ENCODE measurements around the gene ZNF579.

Gene ZNF579

GRCh38 chr19:55553217-55554182 lies 27.1 kb downstream of the ZNF579 start:
- no peak for TF ChIP-seq POLR2A (IDR thresholded peaks at IDR 0.05; ENCODE audit: low read depth, low read length)
- FAIRE-seq: no peak
- no peak for DNase-seq (ENCODE audit: insufficient read length, low spot score)

- DNase-seq (ENCODE audit: insufficient read length, low spot score) (no peak), FAIRE-seq (no peak)
- no peak for TF ChIP-seq POLR2A (IDR thresholded peaks at IDR 0.05; ENCODE audit: low read depth, low read length)
Measured at GRCh38 chr19:55552620-55553019, 28.0 kb downstream of the ZNF579 start.

GRCh38 chr19:55552206-55552605 lies 28.4 kb downstream of the ZNF579 start:
- no peak for TF ChIP-seq POLR2A (IDR thresholded peaks at IDR 0.05; ENCODE audit: low read depth, low read length)
- DNase-seq (ENCODE audit: insufficient read length, low spot score) (no peak), FAIRE-seq (no peak)

GRCh38 chr19:55550321-55550650 lies 30.4 kb downstream of the ZNF579 start:
- FAIRE-seq: no peak
- TF ChIP-seq POLR2A (IDR thresholded peaks at IDR 0.05; ENCODE audit: low read depth, low read length): no peak
- no peak for DNase-seq (ENCODE audit: insufficient read length, low spot score)

GRCh38 chr19:55549500-55550320 lies 30.9 kb downstream of the ZNF579 start:
- FAIRE-seq: no peak
- DNase-seq (ENCODE audit: insufficient read length, low spot score): peak; percentile 76
- TF ChIP-seq POLR2A (IDR thresholded peaks at IDR 0.05; ENCODE audit: low read depth, low read length): peak; percentile 22; the same call in 1 of the 2 replicates

GRCh38 chr19:55546822-55547614 lies 33.6 kb downstream of the ZNF579 start:
- FAIRE-seq (peak; percentile 33), DNase-seq (ENCODE audit: insufficient read length, low spot score) (peak; percentile 95)
- no peak for TF ChIP-seq POLR2A (IDR thresholded peaks at IDR 0.05; ENCODE audit: low read depth, low read length)

GRCh38 chr19:55546011-55546410 lies 34.6 kb downstream of the ZNF579 start:
- FAIRE-seq: no peak

GRCh38 chr19:55545443-55545842 lies 35.2 kb downstream of the ZNF579 start, which contains the start of gene SBK3:
Gene SBK3, minus strand, starts transcription at chr19:55545543. Its CDS starts 0 bp downstream, at chr19:55545543.
- DNase-seq (ENCODE audit: insufficient read length, low spot score) (no peak), FAIRE-seq (no peak)
- TF ChIP-seq POLR2A (IDR thresholded peaks at IDR 0.05; ENCODE audit: low read depth, low read length): no peak

More at GRCh38 chr19:55546011-55546410, 34.6 kb downstream of the ZNF579 start:
- no peak for TF ChIP-seq POLR2A (IDR thresholded peaks at IDR 0.05; ENCODE audit: low read depth, low read length)
- DNase-seq (ENCODE audit: insufficient read length, low spot score): no peak

GRCh38 chr19:55544776-55545439 lies 35.7 kb downstream of the ZNF579 start:
- DNase-seq (ENCODE audit: insufficient read length, low spot score) (no peak), FAIRE-seq (no peak)
- TF ChIP-seq POLR2A (IDR thresholded peaks at IDR 0.05; ENCODE audit: low read depth, low read length): no peak

GRCh38 chr19:55544014-55544413 lies 36.6 kb downstream of the ZNF579 start:
- no peak for DNase-seq (ENCODE audit: insufficient read length, low spot score)
- no peak for FAIRE-seq
- no peak for TF ChIP-seq POLR2A (IDR thresholded peaks at IDR 0.05; ENCODE audit: low read depth, low read length)

- DNase-seq (ENCODE audit: insufficient read length, low spot score) (no peak), FAIRE-seq (no peak)
- TF ChIP-seq POLR2A (IDR thresholded peaks at IDR 0.05; ENCODE audit: low read depth, low read length): no peak
Measured at GRCh38 chr19:55543567-55543966, 37.1 kb downstream of the ZNF579 start.

GRCh38 chr19:55542292-55542855 lies 38.3 kb downstream of the ZNF579 start:
- no peak for FAIRE-seq
- no peak for TF ChIP-seq POLR2A (IDR thresholded peaks at IDR 0.05; ENCODE audit: low read depth, low read length)

GRCh38 chr19:55541091-55541490 lies 39.6 kb downstream of the ZNF579 start:
- no peak for TF ChIP-seq POLR2A (IDR thresholded peaks at IDR 0.05; ENCODE audit: low read depth, low read length)
- DNase-seq (ENCODE audit: insufficient read length, low spot score): no peak
- no peak for FAIRE-seq

More at GRCh38 chr19:55542292-55542855, 38.3 kb downstream of the ZNF579 start:
- DNase-seq (ENCODE audit: insufficient read length, low spot score): no peak

Data from H54 (cell line).